ENCODE measurements around the gene GH1. TPM values are rescaled to one million over a fixed set of nuclear protein-coding genes. Genes with fewer than 3 reads are reported as not detected.
"Not testable (repeated sequence)": the region's sequence is repeated elsewhere in the genome, so short reads cannot be mapped to it uniquely, and the experiment has no call there.

The GH1 gene
- total RNA-seq, 1 experiment from 2014 or later, result not detected

GRCh38 chr17:63922402-63922801 is 3.8 kb upstream of the GH1 start:
- intact Hi-C loops (cut with micrococcal nuclease); H3K36me3 ChIP-seq (ENCODE audit: control insufficient read depth in 1 of 2, insufficient read depth in 2 of 2, low read length in 2 of 2); RAD21 ChIA-PET (ENCODE audit: low non-redundant PET in 1 of 2, low total read pairs in 2 of 2, uncharacterized antibody in 2 of 2, unreplicated experiment in 2 of 2); ATAC-seq; BruUV-seq (replicated peaks); DNase-seq (ENCODE audit: low read depth, low spot score); H3K4me2 ChIP-seq (ENCODE audit: low read length); H3K9ac ChIP-seq (ENCODE audit: low read length); H4K20me1 ChIP-seq (ENCODE audit: insufficient read depth); H3K27me3 ChIP-seq (ENCODE audit: insufficient read depth, low read length); H3K9me2 ChIP-seq (ENCODE audit: insufficient read depth); H3K4me1 ChIP-seq (ENCODE audit: control insufficient read depth in 1 of 2, insufficient read depth in 2 of 2, low read length in 2 of 2); H3K27ac ChIP-seq (ENCODE audit: low read depth, low read length); H3K9me3 ChIP-seq (ENCODE audit: control insufficient read depth in 1 of 2, insufficient read depth in 1 of 2, low read depth in 1 of 2, low read length in 2 of 2); H3K79me2 ChIP-seq (ENCODE audit: insufficient read depth, low read length); H2AFZ ChIP-seq (ENCODE audit: low read depth, low read length, poor library complexity, severe bottlenecking); H3K4me3 ChIP-seq (replicated peaks in 1 of 2; ENCODE audit: low read depth in 1 of 2, low read length in 2 of 2): not testable (repeated sequence)
- CTCF ChIA-PET, result interaction anchor here (1.6 to 1.7 kb wide), 2 partner anchors 24 to 211 kb away, joined by 4 to 6 read pairs; no protein-coding TSS in a partner anchor
- POLR2A ChIA-PET, result interaction anchor here (1.0 kb wide), 1 partner anchor 28 kb away, joined by 6 read pairs; no protein-coding TSS in a partner anchor

- ATAC-seq; DNase-seq (ENCODE audit: low read depth, low spot score); H3K27ac ChIP-seq (ENCODE audit: low read depth, low read length); H3K9ac ChIP-seq (ENCODE audit: low read length); intact Hi-C loops (cut with micrococcal nuclease); H3K4me2 ChIP-seq (ENCODE audit: low read length); BruUV-seq (replicated peaks); H3K27me3 ChIP-seq (ENCODE audit: insufficient read depth, low read length); H4K20me1 ChIP-seq (ENCODE audit: insufficient read depth); H3K4me1 ChIP-seq (ENCODE audit: control insufficient read depth in 1 of 2, insufficient read depth in 2 of 2, low read length in 2 of 2); H3K36me3 ChIP-seq (ENCODE audit: control insufficient read depth in 1 of 2, insufficient read depth in 2 of 2, low read length in 2 of 2); H3K4me3 ChIP-seq (replicated peaks in 1 of 2; ENCODE audit: low read depth in 1 of 2, low read length in 2 of 2); H3K9me3 ChIP-seq (ENCODE audit: control insufficient read depth in 1 of 2, insufficient read depth in 1 of 2, low read depth in 1 of 2, low read length in 2 of 2); H3K79me2 ChIP-seq (ENCODE audit: insufficient read depth, low read length); H2AFZ ChIP-seq (ENCODE audit: low read depth, low read length, poor library complexity, severe bottlenecking); H3K9me2 ChIP-seq (ENCODE audit: insufficient read depth); POLR2A ChIA-PET: not testable (repeated sequence)
- RAD21 ChIA-PET (ENCODE audit: low non-redundant PET in 1 of 2, low total read pairs in 2 of 2, uncharacterized antibody in 2 of 2, unreplicated experiment in 2 of 2), result interaction anchor here in 1 of 2 experiments (1.9 kb wide), 1 partner anchor 25 kb away, joined by 9 read pairs; no protein-coding TSS in a partner anchor
- CTCF ChIA-PET, result interaction anchor here (1.6 to 3.9 kb wide), 5 partner anchors 9 to 212 kb away, joined by 4 to 90 read pairs (median 69); no protein-coding TSS in a partner anchor
Measured at GRCh38 chr17:63920779-63921178, 2.1 kb upstream of the GH1 start.

- H3K27me3 ChIP-seq (ENCODE audit: insufficient read depth, low read length); H3K9ac ChIP-seq (ENCODE audit: low read length); ATAC-seq; intact Hi-C loops (cut with micrococcal nuclease); DNase-seq (ENCODE audit: low read depth, low spot score); H3K9me2 ChIP-seq (ENCODE audit: insufficient read depth); H3K79me2 ChIP-seq (ENCODE audit: insufficient read depth, low read length); H3K36me3 ChIP-seq (ENCODE audit: control insufficient read depth in 1 of 2, insufficient read depth in 2 of 2, low read length in 2 of 2); BruUV-seq (replicated peaks); H2AFZ ChIP-seq (ENCODE audit: low read depth, low read length, poor library complexity, severe bottlenecking); H3K27ac ChIP-seq (ENCODE audit: low read depth, low read length); H3K4me3 ChIP-seq (replicated peaks in 1 of 2; ENCODE audit: low read depth in 1 of 2, low read length in 2 of 2); H3K9me3 ChIP-seq (ENCODE audit: control insufficient read depth in 1 of 2, insufficient read depth in 1 of 2, low read depth in 1 of 2, low read length in 2 of 2); H3K4me1 ChIP-seq (ENCODE audit: control insufficient read depth in 1 of 2, insufficient read depth in 2 of 2, low read length in 2 of 2); H3K4me2 ChIP-seq (ENCODE audit: low read length); H4K20me1 ChIP-seq (ENCODE audit: insufficient read depth): not testable (repeated sequence)
- ChIA-PET POLR2A (interaction anchor here (0.7 to 2.3 kb wide), 4 partner anchors 12 to 225 kb away, joined by 3 to 13 read pairs (median 3); partner anchors contain the start of gene CD79B), RAD21 (ENCODE audit: low non-redundant PET in 1 of 2, low total read pairs in 2 of 2, uncharacterized antibody in 2 of 2, unreplicated experiment in 2 of 2) (interaction anchor here (0.7 to 2.4 kb wide), 13 partner anchors 26 to 1053 kb away, joined by 3 to 20 read pairs (median 7); no protein-coding TSS in a partner anchor), CTCF (interaction anchor here (0.7 to 3.9 kb wide), 22 partner anchors 8 to 499 kb away, joined by 3 to 90 read pairs (median 4); partner anchors contain the start of genes CD79B, CSHL1 and ICAM2)
Measured at GRCh38 chr17:63920050-63920449, 1.4 kb upstream of the GH1 start.
